Myocyte (in vitro differentiated cells): Measurements from ENCODE around the gene DCST2. TPM values are rescaled to one million over a fixed set of nuclear protein-coding genes. Genes with fewer than 3 reads are reported as not detected.
A peak's percentile ranks its signal among the peaks of the same experiment; 100 is the strongest.

Experiments
- DNase-seq: peaks from one replicate; pipeline ENCODE4 v3.0.0-alpha.2; 2012; ENCODE audit warnings: low read depth
- total RNA-seq: library from RNA; depleted of rRNA; stranded (reverse); fragments of >200 nt; gene quantifications from 2 replicates; pipeline ENCODE4 v1.2.3, GENCODE V29; 2014

The DCST2 gene
- total RNA-seq, 1 donor from 2014 or later = not detected

- DNase-seq = peak; percentile 35
Observed at GRCh38 chr1:155049651-155050559, 16.3 kb upstream of the DCST2 start.

GRCh38 chr1:155048449-155049334 is 15.1 kb upstream of the DCST2 start:
- DNase-seq = no peak

GRCh38 chr1:155044812-155045657 is 11.5 kb upstream of the DCST2 start:
- peak; percentile 91 for DNase-seq

- DNase-seq = no peak
Observed at GRCh38 chr1:155044365-155044764, 10.8 kb upstream of the DCST2 start.

- no peak for DNase-seq
Observed at GRCh38 chr1:155043793-155044192, 10.2 kb upstream of the DCST2 start.

- DNase-seq = no peak
Observed at GRCh38 chr1:155043301-155043702, 9.7 kb upstream of the DCST2 start.

GRCh38 chr1:155042789-155043188 is 9.2 kb upstream of the DCST2 start:
- no peak for DNase-seq

- DNase-seq = no peak
Observed at GRCh38 chr1:155040358-155041093, 6.9 kb upstream of the DCST2 start.

- DNase-seq = no peak
Observed at GRCh38 chr1:155039308-155039669, 5.7 kb upstream of the DCST2 start.

GRCh38 chr1:155038602-155039307 is 5.2 kb upstream of the DCST2 start:
- peak; percentile 68 for DNase-seq

- no peak for DNase-seq
Observed at GRCh38 chr1:155037851-155038441, 4.4 kb upstream of the DCST2 start.

GRCh38 chr1:155037043-155037442 is 3.5 kb upstream of the DCST2 start:
- DNase-seq = no peak

GRCh38 chr1:155035936-155036335 is 2.4 kb upstream of the DCST2 start:
- DNase-seq = no peak

- DNase-seq = no peak
Observed at GRCh38 chr1:155034318-155035208, 982 bp upstream of the DCST2 start.

GRCh38 chr1:155032886-155033285 is 695 bp downstream of the DCST2 start:
- no peak for DNase-seq

- no peak for DNase-seq
Observed at GRCh38 chr1:155030899-155031298, 2.7 kb downstream of the DCST2 start.

- no peak for DNase-seq
Observed at GRCh38 chr1:155030243-155030795, 3.3 kb downstream of the DCST2 start.
